Vagina (tissue), 2 donors: Measurements from ENCODE around the gene LDLRAD3.

Source experiments
- POLR2A ChIP-seq, 2 donors: fragments of 450-650 bp; IDR thresholded peaks; one replicate each; pipeline ENCODE4 v1.6.1; 2017; ENCODE audit warnings: antibody characterized with exemption in 2 of 2, mild to moderate bottlenecking in 2 of 2, moderate library complexity in 2 of 2
- POLR2AphosphoS5 ChIP-seq, 2 donors: sonication (generic); formaldehyde crosslinking; IDR thresholded peaks; one replicate each; pipeline ENCODE4 v1.9.0; 2017; ENCODE audit warnings: antibody characterized with exemption in 2 of 2, mild to moderate bottlenecking in 2 of 2, low read depth in 1 of 2; ENCODE audit not compliant: insufficient read depth in 1 of 2
- TF ChIP-seq, protein P1 (sequence below), 3 experiments: fragments of 450-650 bp in 2 of 3; fragments of 200-600 bp in 1 of 3; sonication (generic) in 1 of 3; IDR thresholded peaks; one replicate each; pipeline ENCODE4 v1.5.1; 2017 to 2019; ENCODE audit warnings: antibody characterized with exemption in 3 of 3, mild to moderate bottlenecking in 2 of 3, moderate library complexity in 2 of 3

DNA sequence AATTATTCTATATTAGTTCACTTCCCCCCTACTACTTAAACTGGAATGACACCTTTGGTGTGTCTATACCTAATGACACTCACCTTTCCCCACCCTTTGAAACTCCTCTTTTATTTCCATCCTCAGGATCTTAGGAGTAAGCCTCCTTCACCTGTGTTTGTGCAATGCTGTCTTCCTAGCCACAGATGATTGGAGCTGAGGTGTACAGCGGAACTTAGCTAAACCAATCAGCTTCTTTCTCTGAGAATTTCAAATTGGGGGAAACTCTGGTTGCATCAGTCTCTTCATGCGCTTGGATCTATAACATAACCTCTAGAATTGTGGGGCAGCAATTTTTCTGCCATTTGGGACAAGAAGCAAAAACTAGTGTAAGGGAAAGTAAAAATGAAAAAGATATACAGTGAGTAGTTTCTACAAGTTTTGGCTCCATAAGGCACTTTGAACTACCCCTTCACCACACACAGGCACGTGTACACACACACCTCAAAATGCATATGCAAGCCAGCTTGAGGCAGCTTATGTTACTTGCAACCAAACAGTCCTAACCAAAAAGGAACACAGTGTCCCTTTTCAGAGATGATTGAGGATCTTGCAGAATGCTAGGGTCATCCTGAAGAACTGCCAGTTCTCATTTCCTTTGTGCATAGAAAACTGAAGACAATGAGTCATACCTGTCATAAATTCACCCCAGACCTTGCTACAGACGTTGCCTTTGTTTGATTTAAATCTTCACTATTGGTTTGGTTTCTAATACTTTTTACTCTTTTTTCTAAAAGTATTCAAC lies 36.0 kb upstream of the LDLRAD3 start:
- TF ChIP-seq, protein P1, sequence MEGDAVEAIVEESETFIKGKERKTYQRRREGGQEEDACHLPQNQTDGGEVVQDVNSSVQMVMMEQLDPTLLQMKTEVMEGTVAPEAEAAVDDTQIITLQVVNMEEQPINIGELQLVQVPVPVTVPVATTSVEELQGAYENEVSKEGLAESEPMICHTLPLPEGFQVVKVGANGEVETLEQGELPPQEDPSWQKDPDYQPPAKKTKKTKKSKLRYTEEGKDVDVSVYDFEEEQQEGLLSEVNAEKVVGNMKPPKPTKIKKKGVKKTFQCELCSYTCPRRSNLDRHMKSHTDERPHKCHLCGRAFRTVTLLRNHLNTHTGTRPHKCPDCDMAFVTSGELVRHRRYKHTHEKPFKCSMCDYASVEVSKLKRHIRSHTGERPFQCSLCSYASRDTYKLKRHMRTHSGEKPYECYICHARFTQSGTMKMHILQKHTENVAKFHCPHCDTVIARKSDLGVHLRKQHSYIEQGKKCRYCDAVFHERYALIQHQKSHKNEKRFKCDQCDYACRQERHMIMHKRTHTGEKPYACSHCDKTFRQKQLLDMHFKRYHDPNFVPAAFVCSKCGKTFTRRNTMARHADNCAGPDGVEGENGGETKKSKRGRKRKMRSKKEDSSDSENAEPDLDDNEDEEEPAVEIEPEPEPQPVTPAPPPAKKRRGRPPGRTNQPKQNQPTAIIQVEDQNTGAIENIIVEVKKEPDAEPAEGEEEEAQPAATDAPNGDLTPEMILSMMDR (IDR thresholded peaks at IDR 0.05): no peak
- TF ChIP-seq POLR2AphosphoS5 (IDR thresholded peaks at IDR 0.05; ENCODE audit: insufficient read depth in 1 of 2, low read depth in 1 of 2) (peak in 1 of 2 donors; percentile 83), POLR2A (IDR thresholded peaks at IDR 0.05) (no peak)
